Stimulated activated naive B cell treated with anti-CD40 and anti-IgM and Interleukin-4, amounts not matched to agents 10 μg/mL and 1 μg/mL and 100 μg/mL, for 72 hours (primary cell): ENCODE measurements around the gene TP73.

ENCODE experiments used
- ATAC-seq, 2 donors: fragments of 150-1000 bp; cut with Tn5 transposase; replicated peaks; 2 replicates each; pipeline ENCODE4 v1.10.0; 2021; ENCODE audit warnings: moderate library complexity in 1 of 2
- DNase-seq: peaks from one replicate; pipeline ENCODE4 v3.0.0; 2021
- H3K27ac Mint-ChIP-seq: one replicate; pipeline ENCODE4 v1.8.0; 2022; ENCODE audit warnings: mild to moderate bottlenecking, mixed read lengths
- H3K27me3 Mint-ChIP-seq, 2 donors: one replicate each; pipeline ENCODE4 v1.8.0; 2022; ENCODE audit warnings: mixed read lengths in 2 of 2
- H3K36me3 Mint-ChIP-seq, 2 donors: one replicate each; pipeline ENCODE4 v1.8.0; 2022; ENCODE audit warnings: mixed read lengths in 2 of 2, mild to moderate bottlenecking in 1 of 2
- H3K4me1 Mint-ChIP-seq, 2 donors: one replicate each; pipeline ENCODE4 v1.8.0; 2022; ENCODE audit warnings: mixed read lengths in 2 of 2, mild to moderate bottlenecking in 1 of 2
- H3K4me3 Mint-ChIP-seq, 2 donors: one replicate each; pipeline ENCODE4 v1.8.0; 2022; ENCODE audit warnings: mild to moderate bottlenecking in 2 of 2, mixed read lengths in 2 of 2, moderate library complexity in 1 of 2
- H3K9me3 Mint-ChIP-seq, 2 donors: one replicate each; pipeline ENCODE4 v1.8.0; 2022; ENCODE audit warnings: mixed read lengths in 2 of 2, mild to moderate bottlenecking in 1 of 2

TP73 gene

DNA sequence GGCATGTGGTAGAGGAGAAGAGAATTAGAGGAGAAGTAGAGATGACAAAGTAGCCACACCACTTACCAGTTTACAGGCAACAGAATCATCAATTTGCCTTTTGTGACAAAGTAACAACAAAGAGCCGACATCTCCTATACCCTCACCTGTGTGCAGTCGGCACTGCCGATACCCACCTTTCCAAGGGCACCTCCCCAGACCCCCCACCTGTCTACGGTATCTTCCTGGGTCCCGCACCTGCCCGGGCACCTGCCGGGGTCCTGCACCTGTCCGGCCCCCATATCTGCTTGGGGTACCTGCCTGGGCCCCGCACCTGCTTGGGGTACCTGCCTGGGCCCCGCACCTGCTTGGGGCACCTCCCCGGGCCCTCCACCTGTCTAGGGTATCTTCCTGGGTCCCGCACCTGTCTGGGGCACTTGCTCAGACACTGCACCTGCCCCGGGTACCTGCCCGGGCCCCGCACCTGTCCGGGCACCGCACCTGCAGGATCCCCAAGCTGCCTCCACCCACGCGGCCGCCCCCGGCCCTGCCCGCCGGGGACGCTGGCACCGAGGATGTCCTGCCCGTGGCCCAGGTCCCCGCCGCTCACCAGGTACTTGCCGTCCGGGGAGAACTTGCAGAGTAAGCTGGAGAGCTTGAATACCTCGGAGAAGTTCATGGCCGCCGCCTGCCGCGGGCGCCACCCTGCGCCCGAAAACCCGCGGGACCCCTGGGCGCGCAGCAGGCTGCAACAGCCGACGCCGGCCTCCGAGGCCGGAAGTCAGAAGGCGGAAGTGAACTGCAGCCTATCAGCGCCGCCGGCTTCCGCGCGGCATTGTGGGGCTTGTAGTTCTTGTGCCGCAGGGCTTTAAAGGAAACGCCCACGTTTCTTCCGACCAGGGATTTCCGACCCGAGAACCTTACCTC, 2.7 kb upstream of the TP73 start, which contains the start of gene WRAP73:
Gene WRAP73, minus strand, starts transcription at position 762 of the 906 bp plus-strand sequence. Its CDS starts 104 bp downstream, at position 658.
- DNase-seq (peak; percentile 90), ATAC-seq (peak; percentile 98 to 99)
- Mint-ChIP-seq H3K27ac (peak within 1 kb of the TSS; percentile 62), H3K4me1 (peaks cover 10 to 47% of the 10 kb centered on the region in 2 donors), H3K27me3 (peaks cover 22 to 35% of the 10 kb centered on the region in 2 donors), H3K9me3 (no peaks in the 10 kb centered on the region), H3K4me3 (peak within 1 kb of the TSS; percentile 80 to 90), H3K36me3 (peaks cover 7 to 12% of the 10 kb centered on the region in 2 donors)

DNA sequence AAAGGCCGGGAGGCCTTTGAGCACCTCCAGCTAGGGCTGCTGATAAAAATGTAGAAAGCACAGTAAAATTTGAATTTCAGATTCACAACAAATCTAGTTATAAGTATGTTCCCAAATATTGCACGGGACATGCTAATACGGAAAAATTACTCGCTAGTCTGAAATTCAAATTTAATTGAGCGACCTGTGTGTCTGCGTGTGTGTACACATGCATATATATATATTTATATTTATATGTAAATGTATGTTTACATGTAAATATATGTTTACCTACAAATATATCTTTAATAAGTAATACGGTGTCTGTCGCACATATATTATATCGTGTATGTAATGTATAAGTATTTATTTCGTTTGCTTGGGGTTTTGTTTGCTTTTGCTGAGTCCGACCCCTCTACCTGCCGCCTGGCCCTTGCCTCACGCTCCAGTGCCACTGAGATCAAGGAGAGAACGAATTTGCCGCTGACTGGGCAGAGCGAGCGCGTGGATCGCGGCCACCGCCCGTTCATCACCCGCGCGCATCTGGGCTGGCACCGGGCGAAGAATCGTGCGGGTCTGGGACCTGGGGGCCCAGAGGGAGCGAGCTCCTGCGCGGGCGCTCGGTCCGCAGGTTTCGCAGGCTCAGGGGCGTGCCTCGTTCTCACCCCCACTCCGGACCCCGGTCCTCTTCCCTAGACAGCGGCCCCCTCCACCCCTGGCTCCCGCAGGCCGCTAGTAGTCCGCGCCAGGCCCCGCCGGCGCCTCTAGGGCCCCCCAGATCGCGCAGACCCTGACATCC, 1.9 kb upstream of the TP73 start:
- ATAC-seq: no peak
- Mint-ChIP-seq H3K4me1 (peaks cover 10 to 47% of the 10 kb centered on the region in 2 donors), H3K27ac (peak overlapping the region; percentile 21), H3K4me3 (peak overlapping the region; percentile 80 to 90), H3K36me3 (peaks cover 5 to 10% of the 10 kb centered on the region in 2 donors), H3K9me3 (no peaks in the 10 kb centered on the region), H3K27me3 (peaks cover 27 to 44% of the 10 kb centered on the region in 2 donors)
- no peak for DNase-seq

DNA sequence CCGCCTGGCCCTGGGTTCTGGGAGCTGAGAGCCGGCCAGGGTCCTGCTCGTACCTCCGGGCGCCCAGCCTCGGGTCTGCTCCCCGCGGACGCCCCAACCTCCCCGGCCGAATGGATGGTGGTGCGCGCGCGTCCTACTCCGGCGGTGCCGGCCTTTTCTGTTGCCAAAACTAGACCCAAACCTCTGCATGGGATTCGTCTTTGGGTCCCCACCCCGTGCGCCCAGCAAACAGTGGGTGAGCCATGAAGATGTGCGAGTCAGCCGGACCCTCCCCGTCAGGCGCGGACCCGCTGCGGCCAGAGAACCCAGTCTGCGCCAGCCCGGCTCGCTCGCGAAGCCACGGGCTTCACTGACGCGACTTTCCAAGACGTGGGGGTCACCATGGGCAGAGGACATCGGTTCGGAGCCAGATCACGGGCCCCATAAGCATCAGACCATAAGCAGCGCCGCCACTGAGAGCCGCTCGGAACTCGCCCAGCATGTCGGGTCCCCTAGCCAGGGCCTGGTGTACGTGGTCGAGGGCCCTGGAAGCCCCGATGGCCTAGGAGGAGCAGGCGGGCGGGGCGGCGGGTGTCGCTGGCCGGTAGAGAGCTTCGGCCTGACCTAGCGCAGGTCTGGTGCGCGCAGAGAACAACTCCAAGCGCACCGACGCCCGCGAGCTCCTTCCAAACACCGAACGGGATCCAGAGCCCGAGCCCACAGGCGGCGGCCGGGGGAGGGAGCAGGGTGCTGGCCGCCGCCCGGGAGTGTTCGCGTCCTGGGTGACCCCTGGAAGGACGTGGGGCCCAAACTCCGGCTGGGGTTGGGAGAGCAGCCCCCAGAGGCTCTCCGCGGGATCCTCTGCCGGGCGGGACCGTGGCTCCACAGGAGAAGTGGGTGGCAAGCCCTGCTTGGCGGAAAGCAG, 1.0 kb upstream of the TP73 start:
- Mint-ChIP-seq H3K4me3 (peak overlapping the region; percentile 70 to 78), H3K36me3 (peaks cover 3 to 5% of the 10 kb centered on the region in 2 donors), H3K27ac (peak overlapping the region; percentile 62), H3K4me1 (peaks cover 13 to 54% of the 10 kb centered on the region in 2 donors), H3K9me3 (no peaks in the 10 kb centered on the region), H3K27me3 (peaks cover 31 to 52% of the 10 kb centered on the region in 2 donors)
- ATAC-seq (no peak), DNase-seq (no peak)

DNA sequence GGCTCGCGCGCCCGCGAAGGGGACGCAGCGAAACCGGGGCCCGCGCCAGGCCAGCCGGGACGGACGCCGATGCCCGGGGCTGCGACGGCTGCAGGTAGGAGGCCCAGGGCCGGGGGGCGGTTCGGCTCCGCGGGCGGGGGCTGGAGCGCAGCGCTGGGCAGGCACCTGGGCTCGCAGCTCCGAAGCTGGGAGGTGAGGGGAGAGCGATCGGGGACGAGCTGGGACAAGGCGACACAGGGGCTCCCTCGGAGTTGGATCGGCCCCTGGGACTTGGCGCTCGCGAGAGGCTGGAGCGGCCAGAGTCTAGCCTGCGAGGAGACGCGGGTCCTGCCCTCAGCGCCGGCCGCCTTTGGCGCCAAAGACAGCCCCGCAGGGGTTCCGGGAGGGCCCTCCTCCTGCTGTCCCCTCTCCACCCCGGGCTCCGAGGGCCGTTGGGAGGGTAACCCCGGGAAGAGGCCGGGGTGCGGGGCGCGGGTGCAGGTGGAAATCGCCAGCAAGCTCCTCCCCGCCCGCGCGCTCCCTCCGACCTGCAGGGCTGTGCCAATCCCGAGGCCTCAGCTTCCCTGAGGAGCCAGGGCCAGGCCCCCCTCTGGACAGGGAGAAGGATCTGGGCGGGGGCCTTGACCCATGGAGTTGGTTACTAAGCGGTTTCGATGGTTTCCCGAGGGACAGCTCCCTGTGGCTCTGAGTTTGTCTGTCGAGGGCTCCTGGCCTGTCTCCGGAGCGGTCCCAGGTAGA, 401 bp downstream of the TP73 start:
- DNase-seq (no peak), ATAC-seq (no peak)
- Mint-ChIP-seq H3K4me1 (peaks cover 22 to 63% of the 10 kb centered on the region in 2 donors), H3K27me3 (peaks cover 32 to 62% of the 10 kb centered on the region in 2 donors), H3K9me3 (no peaks in the 10 kb centered on the region), H3K4me3 (peak overlapping the region; percentile 37 to 39), H3K27ac (no peak overlapping the region), H3K36me3 (peaks cover 0 to 4% of the 10 kb centered on the region in 2 donors)

GRCh38 chr1:3653286-3653618, 936 bp downstream of the TP73 start:
- ATAC-seq (no peak), DNase-seq (no peak)
- no peak overlapping the region for H3K27ac Mint-ChIP-seq
- peaks cover 37 to 67% of the 10 kb centered on the region in 2 donors for H3K27me3 Mint-ChIP-seq
- peak overlapping the region; percentile 37 to 39 for H3K4me3 Mint-ChIP-seq
- peaks cover 25 to 63% of the 10 kb centered on the region in 2 donors for H3K4me1 Mint-ChIP-seq
- H3K9me3 Mint-ChIP-seq: no peaks in the 10 kb centered on the region
- H3K36me3 Mint-ChIP-seq: peaks cover 0 to 2% of the 10 kb centered on the region in 2 donors

DNA sequence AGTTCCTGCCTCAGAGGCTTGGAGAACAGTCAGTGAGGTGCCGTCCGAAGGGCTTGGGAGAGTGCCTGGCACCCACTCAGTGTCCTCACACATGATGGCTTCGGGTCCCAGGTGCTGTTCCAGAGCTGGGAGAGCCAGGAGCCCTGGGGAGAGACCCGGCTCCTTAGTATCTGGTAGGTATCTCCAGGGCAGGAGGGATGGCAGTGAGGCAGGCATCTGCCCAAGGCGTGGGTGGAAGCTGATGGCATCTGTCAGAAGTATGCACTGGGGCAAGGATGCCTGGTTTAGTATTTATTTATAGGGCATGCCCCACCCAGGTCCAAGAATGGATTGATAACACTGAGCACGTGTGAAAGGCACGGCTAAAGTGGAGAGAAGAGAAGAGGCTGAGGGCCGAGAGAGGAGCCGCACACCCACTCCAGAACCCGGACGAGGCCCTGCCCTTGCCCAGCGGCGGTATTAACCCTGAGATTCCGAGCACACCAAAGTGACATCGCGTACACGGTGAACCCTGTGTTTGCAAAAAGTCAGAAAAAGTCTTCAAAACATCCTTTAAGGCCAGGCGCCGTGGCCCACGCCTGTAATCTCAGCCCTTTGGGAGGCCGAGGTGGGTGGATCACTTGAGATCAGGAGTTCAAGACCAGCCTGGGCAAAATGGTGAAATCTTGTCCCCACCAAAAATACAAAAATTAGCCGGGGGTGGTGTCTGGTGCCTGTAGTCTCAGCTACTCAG, 2.4 kb downstream of the TP73 start:
- peaks cover 0 to 3% of the 10 kb centered on the region in 2 donors for H3K36me3 Mint-ChIP-seq
- H3K4me1 Mint-ChIP-seq: peaks cover 25 to 52% of the 10 kb centered on the region in 2 donors
- no peak for ATAC-seq
- H3K9me3 Mint-ChIP-seq: no peaks in the 10 kb centered on the region
- no peak overlapping the region for H3K4me3 Mint-ChIP-seq
- no peak for DNase-seq
- H3K27me3 Mint-ChIP-seq: peaks cover 48 to 78% of the 10 kb centered on the region in 2 donors
- no peak overlapping the region for H3K27ac Mint-ChIP-seq

DNA sequence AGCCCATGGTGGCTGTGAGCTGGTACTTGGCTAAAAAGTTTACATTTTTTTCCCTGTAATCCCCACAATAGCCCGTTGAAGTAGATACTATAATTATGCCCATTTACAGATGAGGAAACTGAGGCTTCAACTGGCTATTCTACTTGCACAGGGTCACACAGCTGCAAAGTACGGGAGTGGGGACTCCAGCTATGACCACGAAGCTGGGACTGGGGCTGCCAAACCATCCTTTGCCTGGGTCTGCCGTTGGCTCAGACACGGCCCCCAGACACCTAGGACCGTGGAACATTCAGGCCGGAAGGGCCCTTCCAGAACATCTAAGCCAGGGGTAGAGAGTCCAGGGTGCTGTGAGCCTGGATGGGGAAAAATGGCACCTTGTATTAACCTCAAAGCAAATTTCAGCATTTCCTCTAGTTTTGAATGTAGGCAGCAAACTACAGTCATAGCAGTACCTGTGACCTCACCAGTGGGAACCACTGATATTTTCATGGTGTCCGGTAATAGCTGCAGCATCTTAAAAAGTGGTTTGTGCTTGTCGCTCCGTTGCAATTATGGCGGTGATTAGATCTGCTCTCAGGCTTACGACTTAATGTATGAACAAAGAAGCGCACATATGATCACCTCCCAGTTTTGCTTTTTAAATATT, 4.3 kb downstream of the TP73 start:
- peak; percentile 89 to 94 for ATAC-seq
- H3K36me3 Mint-ChIP-seq: peaks cover 0 to 3% of the 10 kb centered on the region in 2 donors

GRCh38 chr1:3657096-3657475, 4.8 kb downstream of the TP73 start:
- H3K36me3 Mint-ChIP-seq: peaks cover 0 to 3% of the 10 kb centered on the region in 2 donors
- no peak for DNase-seq
- peaks cover 20 to 37% of the 10 kb centered on the region in 2 donors for H3K4me1 Mint-ChIP-seq
- H3K27me3 Mint-ChIP-seq: peaks cover 42 to 71% of the 10 kb centered on the region in 2 donors
- peak overlapping the region; percentile 9 for H3K27ac Mint-ChIP-seq
- peak overlapping the region in 1 of 2 donors; percentile 17 for H3K4me3 Mint-ChIP-seq
- H3K9me3 Mint-ChIP-seq: no peaks in the 10 kb centered on the region
- ATAC-seq: peak; percentile 20 to 28

More for the DNA sequence above, 4.3 kb downstream of the TP73 start:
- H3K4me3 Mint-ChIP-seq: peak overlapping the region in 1 of 2 donors; percentile 17
- H3K27ac Mint-ChIP-seq: peak overlapping the region; percentile 9
- H3K27me3 Mint-ChIP-seq: peaks cover 42 to 73% of the 10 kb centered on the region in 2 donors
- H3K4me1 Mint-ChIP-seq: peaks cover 20 to 38% of the 10 kb centered on the region in 2 donors
- no peaks in the 10 kb centered on the region for H3K9me3 Mint-ChIP-seq
- no peak for DNase-seq

DNA sequence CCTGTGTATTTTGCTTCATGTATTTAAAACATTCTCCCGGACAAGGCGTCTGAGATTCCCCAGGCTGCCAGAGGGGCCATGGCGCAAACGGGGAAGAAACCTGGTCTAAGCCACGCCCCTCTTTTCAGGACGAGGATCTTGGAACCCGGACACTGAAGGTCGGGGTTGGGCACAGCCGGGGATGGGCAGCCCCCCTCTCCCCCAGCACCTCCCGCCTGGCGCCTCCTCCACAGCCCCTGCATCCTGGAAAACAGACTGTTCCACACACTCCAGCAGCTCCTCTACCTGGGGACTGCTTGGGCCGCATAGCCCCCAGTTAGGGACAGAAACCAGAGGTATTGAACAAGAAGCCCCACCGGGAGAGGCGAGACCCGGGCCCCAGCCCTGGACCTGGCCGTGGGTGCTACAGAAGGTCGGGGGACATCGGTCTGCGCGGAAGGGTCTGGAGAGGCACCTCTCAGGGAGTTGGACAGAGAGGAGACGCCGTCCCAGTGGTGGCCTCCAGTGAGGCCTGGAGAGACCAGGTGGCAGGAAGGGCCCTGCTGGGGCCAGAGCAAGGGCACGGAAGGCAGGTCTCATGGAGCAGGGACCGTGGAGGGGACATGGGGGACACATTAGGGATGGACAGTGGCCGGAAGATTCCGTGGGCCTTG, 5.4 kb downstream of the TP73 start:
- H3K4me3 Mint-ChIP-seq: no peak overlapping the region
- H3K27me3 Mint-ChIP-seq: peaks cover 42 to 73% of the 10 kb centered on the region in 2 donors
- H3K4me1 Mint-ChIP-seq: peaks cover 20 to 37% of the 10 kb centered on the region in 2 donors
- H3K9me3 Mint-ChIP-seq: no peaks in the 10 kb centered on the region
- ATAC-seq (no peak), DNase-seq (no peak)
- peaks cover 0 to 3% of the 10 kb centered on the region in 2 donors for H3K36me3 Mint-ChIP-seq
- H3K27ac Mint-ChIP-seq: peak overlapping the region; percentile 44

- Mint-ChIP-seq H3K27ac (peak overlapping the region; percentile 38), H3K27me3 (peaks cover 40 to 72% of the 10 kb centered on the region in 2 donors)
These were observed 5.9 kb downstream of the TP73 start for GRCh38 chr1:3658231-3658615.

DNA sequence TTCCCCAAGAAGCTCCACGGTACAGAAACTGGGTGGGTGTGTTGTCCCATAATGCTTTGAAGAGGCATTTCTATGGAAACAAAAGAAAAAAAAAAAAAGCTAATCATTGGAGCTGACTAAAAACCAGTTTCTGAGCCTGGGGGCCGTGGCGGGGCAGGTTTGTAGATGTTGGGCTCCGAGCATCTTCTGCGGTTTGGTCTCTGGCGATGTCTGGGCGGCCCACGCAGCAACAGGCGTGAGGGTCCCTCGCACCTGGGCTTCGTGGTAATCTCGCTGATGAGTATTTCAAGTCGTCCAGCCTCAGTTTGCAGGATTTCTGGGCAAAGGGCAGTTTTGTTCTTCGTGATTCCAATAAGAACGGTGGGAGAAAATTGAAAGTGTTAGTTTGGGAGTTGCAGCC, 6.8 kb downstream of the TP73 start:
- H3K36me3 Mint-ChIP-seq: peaks cover 0 to 3% of the 10 kb centered on the region in 2 donors
- ATAC-seq (no peak), DNase-seq (no peak)
- no peaks in the 10 kb centered on the region for H3K9me3 Mint-ChIP-seq
- H3K27ac Mint-ChIP-seq: no peak overlapping the region
- H3K4me1 Mint-ChIP-seq: peaks cover 23 to 30% of the 10 kb centered on the region in 2 donors
- no peak overlapping the region for H3K4me3 Mint-ChIP-seq
- H3K27me3 Mint-ChIP-seq: peaks cover 31 to 66% of the 10 kb centered on the region in 2 donors

More at GRCh38 chr1:3658231-3658615, 5.9 kb downstream of the TP73 start:
- H3K4me3 Mint-ChIP-seq: no peak overlapping the region
- peaks cover 0 to 3% of the 10 kb centered on the region in 2 donors for H3K36me3 Mint-ChIP-seq
- DNase-seq: no peak
- no peaks in the 10 kb centered on the region for H3K9me3 Mint-ChIP-seq
- no peak for ATAC-seq
- H3K4me1 Mint-ChIP-seq: peaks cover 22 to 33% of the 10 kb centered on the region in 2 donors

DNA sequence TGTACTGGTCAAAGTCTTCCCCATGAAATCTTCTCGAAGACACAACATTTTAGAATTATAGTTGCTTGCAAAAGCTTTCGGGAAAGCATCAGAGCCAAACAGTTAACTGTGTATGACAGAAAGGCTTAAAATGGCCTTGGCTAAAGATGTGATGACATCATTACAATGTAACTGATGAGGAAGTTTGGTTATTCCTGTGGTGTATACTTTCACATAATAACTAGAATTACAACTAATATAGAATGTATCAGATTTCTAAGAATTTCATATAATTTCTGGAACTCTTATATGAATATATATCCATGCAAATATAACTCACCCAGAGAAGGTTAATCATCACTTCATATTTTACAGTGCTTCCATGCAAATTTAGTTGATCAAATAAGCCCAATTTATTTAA, 8.4 kb downstream of the TP73 start:
- Mint-ChIP-seq H3K27me3 (peaks cover 18 to 50% of the 10 kb centered on the region in 2 donors), H3K4me3 (no peak overlapping the region), H3K9me3 (no peaks in the 10 kb centered on the region), H3K27ac (no peak overlapping the region), H3K4me1 (peaks cover 25 to 43% of the 10 kb centered on the region in 2 donors), H3K36me3 (peaks cover 0 to 3% of the 10 kb centered on the region in 2 donors)
- no peak for DNase-seq
- no peak for ATAC-seq
